Putamen (tissue), 1 donor: Measurements from ENCODE around the gene PTPRM.

Experiments used
- DNase-seq: peaks from one replicate; pipeline ENCODE4 v3.0.0-alpha.2; 2016; ENCODE audit warnings: low spot score

The PTPRM gene

DNA sequence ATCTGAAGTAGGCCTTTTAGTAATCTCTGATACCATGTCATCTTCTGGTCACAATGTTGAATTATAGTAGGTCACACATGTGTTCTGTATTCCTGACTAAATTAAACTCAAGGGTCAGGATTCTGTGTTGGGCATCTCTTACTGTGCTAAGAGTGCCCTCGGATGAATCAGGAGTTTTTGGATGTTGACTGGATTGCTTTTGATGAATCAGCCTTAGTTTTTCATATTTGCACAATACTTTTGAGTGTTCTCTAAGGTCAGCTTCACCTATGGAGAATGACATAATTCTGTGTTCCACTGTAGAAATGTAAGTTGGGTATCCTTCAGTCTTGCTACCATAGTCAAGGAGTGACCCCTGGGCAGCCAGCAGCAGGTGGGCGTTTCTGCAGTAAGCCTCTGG, 190.1 kb downstream of the PTPRM start:
- DNase-seq, result no peak

DNA sequence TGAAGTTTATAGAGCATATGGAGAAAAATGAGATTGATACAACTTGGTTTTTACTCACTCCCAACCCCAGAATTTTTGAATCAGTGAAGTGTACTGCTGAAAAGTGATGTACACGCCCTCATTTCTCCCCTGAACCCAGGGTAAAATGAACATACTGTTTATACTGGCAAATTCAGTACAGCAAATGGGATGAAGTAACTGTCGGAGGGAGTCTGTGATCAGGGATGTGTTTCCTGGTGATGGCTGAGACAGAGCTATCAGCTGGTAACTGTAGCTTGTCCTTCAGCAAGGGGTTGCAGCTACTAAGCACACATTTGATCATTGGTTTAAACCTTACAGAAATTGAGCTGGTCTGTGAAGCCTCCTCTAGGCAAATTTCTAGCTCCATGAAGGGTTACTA, 191.6 kb downstream of the PTPRM start:
- DNase-seq, result no peak

DNA sequence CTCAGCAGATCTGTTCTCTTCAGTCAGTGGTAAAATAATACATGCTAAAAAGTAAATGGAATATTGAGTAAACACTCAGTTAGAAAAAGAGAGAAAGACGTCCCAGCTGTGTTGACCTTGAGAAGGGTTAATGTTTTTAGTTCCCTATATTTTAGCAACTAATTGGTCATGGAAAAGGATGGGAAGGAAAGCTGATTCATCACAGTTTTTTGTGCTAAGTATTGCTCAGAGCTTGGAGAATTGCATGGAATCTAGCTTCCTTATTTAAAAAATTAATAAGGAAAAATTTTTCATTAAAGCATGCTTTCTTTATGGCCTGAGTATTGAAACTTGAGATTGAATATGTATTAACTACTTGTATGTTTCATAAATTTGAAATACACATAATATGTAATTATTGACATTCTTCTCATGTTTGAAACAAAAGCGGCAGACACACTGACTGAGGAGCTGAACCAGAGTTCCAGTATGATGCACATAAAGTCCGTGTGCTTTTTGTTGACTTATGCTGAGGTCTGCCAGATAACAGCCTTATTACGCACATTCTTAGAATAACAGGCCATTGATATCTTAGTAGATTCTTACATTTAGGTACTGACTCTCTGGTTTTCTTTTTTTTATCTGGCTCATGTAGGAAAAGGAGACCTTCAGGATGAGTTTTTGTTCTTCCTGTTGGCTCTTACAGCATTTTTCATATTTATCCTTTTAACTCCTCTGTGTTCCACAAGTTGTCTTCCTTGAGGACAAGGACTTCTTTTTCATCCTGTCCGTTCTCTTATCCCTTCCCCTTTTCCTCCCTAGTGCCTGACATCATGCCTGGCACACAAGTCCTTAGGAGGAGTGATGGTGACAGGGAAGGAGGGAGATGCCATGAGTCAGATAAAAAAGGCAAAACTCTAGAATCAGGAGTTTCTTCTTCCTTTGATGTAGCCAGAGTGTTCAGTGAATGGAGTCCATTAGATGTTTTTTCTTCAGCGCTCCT, 194.1 kb downstream of the PTPRM start:
- no peak for DNase-seq

DNA sequence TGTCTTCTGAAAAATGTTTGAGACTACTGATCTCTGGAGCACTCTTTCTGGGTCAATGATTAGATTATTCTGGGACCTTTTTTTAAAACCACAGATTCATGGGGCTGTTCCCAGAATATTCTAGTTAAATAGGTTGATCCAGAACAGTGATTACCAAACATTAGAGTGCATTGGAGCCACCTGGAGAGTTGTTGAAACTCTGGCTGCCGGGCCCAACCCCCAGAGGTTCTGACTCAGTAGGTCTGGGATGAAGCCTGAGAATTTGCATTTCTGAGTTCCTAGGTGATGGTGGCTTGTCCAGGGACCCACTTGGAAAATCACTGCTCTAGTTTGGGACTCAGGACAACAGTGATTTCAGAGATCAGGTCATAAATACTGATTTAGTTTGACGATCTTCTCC, 197.3 kb downstream of the PTPRM start:
- DNase-seq, result no peak

DNA sequence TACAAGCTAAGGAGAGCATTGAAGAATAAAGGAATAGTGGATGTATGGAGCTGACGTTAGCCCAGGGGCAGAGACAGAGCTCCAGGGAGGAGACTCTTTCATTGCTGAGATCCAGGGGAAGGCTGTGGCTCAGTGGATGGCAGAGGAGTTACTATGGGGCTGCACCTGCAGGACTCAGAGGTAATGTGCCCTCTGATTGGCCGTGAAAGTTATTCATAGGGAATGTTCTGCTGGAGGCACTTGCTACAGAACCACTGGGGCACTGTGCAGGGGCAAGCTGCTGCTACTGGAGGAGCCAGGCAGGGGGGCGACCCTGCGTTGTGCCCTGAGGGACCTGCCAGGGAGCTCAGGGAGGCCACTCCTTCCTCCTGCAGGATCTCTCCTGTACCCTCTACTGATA, 199.2 kb downstream of the PTPRM start:
- DNase-seq, result no peak

DNA sequence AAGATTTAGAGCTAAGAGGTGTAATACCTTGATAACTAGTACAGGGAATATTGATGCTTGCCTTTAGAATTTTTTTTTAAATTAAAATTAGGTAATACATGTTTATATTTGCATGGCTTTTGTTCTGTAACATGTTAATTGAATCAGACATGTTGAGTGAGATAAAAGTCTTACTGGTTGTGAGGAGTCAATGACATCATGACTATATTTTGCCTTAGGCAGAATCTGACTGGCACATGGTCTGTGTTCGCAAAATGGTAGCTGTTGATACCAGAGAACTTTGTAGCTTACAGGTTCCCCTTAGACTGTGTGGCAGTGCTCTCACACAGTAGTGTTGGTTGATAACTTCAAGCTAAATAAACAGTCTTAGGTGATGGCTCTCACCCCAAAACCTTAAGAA, 199.7 kb downstream of the PTPRM start:
- no peak for DNase-seq

DNA sequence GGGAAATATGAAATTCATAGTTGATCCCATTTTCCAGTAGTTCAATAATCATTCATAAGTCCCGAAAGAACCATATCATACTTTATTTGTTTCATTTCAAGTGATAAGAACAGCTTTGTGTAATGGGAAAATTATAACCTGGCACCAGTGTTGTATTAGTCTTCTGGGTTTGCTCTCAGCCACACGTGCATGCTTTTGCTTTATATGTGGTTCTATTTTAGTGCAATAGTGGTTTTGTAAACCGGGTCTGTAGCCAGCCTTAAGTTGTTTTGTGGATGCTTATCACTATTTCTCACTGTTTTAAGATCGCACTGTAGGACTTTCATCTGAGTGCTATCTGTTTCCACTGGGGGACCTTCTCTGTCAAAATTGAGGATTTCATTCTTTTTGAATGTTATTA, 203.8 kb downstream of the PTPRM start:
- DNase-seq, result no peak

DNA sequence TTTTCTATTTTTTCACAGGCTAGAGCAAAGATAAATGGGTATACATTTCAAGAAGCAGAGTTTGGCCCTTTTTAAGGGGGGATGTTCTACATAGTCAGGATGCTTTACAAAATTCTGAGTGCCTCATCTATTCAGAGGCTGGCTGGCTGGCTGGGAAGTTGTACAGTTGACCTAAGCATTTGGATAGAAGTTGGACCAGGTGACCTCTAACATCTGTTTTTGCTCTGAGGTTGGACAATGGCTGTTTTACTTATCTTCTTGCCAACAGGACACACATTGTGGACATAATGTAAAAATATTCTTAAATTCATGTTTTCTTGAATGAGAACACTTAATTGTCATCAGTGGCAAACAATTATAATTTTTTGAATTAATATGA, 205.4 kb downstream of the PTPRM start:
- DNase-seq, result no peak

DNA sequence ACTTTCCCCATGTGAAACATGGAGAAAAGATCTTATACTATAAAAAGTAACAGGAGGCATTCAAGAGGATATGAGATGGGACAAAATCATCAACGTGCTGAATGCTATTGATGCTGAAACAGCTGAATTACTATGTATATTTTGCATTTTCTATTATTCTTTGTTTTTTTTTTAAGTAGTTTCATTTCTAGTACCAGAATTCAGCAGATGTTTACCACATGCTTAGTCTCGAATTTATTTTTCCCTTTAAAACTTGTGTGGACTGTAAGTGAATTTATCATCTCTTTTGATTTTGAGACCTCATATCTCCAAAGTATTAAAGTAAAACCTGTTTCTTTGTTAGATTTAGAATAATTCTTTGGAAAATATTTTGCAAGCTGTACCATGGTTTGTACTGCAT, 205.8 kb downstream of the PTPRM start:
- DNase-seq, result no peak

DNA sequence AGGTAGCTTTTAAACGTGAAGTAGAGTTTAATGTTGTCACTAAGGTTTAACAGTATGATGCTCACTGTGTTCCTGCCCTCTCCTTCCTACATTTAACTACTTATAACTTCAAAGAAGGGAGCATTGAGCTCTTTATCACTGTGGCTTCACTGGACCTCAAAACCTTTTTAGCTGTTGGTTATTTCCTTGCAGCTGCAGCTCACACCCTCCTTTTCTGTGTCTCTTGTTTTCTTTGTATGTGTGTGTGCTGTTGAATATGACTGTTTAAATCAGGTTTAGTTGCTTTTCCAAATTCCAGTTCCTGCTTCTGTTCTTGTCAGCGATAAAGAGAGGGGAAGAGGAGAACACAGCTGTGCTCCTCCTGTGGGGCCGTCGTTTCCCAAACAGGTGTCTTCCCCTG, 208.0 kb downstream of the PTPRM start:
- DNase-seq, result no peak

DNA sequence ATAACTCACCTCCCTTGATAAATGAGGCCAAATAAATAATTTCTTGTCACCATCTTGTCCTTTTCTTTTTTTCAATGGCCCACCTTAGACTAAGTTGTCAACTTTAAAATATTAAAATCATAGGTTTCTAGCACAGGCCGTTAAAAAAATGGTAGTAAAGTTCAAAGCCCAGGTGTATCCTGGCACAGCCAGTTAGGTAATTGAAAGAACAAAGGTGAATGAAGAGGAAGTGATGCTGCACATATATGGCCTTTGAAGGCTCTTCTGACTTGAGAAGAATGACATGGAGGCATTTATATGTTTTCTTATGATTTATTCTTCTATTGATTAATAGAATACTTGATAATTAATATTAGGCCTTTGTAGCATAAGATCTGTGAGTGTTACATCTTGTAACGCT, 208.7 kb downstream of the PTPRM start:
- no peak for DNase-seq

DNA sequence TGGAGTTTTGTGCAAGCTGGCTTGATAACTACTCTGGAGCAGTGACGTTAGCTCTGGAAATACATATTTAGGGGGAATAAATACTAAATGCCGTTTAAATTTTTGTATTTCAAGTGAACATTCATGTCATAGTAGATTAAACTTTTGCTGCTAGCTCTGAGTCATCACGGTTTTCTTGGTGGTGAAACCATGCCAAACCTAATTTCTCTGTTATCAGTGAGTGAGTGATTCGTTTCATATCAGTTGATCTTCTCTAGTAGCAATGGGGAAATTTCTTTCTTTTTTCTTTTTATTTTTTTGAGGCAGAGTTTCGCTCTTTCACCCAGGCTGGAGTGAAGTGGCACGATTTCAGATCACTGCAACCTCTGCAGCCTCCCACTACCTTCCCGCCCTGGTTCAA, 211.1 kb downstream of the PTPRM start:
- DNase-seq, result peak; percentile 32

DNA sequence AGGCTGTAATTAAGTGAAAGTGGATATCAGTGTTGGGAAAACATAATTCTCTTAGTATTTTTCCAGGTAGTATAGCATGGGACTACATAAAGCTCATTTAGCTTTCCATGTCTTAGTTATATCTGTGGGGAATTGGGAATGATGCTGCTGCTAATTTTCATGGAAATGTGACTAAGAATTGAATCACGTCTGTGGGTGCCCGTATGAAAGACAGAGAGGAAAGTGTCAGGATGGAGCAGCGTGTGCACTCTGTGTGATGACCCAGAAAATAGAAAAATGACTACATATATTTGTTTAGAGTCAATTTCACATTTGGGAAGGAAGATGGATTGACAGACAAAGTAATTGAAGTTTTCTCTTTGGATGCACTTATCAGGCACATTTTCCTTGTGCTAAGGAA, 212.1 kb downstream of the PTPRM start:
- DNase-seq, result peak; percentile 21

DNA sequence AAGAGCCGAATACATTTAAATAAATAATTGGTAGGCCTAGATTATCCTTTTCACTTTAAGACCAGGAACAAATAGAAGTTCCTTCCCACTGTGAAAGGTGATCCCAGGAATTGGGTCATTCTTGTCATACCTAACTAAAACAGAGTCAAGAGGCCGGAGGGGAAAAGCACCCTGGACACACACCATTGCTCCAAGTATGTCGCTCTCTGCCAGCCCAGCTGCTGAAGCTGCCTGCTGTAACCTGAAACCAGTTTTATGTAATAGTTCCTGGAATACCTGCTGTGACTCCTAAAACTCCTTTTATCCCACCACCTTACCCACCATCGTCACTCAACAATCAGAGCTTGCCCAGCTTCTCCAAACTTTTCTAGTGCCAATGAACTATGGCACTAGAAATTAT, 217.1 kb downstream of the PTPRM start:
- no peak for DNase-seq

DNA sequence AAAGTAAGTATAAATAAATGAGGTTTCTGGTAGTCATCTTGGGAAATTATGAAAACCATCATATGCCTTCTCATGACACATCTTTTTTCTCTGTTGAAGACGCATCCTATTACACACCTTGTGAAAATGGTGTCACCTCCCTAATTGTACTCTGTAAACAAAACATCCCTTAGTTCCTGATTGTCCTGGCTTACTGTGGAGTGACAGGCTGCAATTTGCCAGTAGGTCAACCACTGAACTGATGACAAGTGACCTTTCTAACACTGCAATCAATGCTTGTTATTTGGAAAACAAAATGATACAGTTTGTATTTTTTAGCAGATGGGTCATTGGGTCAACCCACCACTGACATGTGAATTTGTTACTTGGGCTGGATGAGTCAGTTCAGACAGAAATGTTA, 219.5 kb downstream of the PTPRM start:
- DNase-seq, result no peak

DNA sequence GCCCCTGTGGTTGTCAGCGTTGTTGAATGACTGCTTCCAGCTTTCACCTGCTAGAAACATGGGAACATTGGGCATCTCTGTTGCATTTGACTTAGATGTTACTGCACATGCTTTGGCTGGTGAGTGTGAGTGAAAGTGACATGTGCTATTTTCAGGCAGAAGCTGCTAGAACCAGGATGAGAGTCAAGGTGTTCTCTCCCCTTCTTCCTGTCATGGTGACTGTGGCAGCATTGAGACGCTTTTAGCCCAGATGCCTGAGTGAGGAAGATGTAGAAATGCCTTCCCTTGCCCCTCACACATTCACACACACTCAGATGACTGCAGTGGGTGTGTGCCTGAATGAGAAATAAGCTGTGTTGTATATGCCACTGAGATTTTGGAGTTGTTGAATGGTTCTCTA, 220.2 kb downstream of the PTPRM start:
- no peak for DNase-seq

DNA sequence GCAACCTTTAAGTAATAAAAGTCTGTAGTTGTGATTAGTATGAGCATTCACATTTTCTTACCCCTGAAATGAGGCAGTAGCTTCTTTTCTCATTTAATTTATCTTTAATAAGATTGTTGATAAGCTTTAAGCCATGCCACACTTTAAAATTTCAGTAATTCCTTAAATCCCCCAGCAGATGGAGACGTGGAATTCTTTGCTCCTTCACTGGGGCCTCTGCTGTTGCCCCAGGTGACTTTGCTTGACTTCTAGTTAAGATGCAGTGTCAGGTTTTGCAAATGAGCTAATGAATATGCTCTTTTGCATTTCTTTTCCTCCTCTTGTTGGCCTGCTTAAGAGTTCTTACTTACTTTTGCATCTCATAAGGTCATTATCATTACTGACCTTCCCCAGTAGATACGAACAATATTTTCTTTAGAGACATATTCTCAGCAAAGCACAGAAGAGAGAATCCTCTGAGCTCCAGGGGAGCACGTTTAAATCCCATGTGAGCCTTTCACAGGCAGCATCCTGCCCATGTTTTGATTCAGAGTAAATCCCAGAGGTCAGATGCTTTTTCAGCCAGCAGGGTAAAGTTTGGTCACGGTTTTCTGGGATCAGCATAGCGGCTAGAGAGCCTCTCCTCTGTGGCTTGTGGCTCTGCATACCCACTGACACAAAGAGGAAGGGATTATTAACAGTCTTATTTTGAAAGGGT, 222.9 kb downstream of the PTPRM start:
- no peak for DNase-seq

DNA sequence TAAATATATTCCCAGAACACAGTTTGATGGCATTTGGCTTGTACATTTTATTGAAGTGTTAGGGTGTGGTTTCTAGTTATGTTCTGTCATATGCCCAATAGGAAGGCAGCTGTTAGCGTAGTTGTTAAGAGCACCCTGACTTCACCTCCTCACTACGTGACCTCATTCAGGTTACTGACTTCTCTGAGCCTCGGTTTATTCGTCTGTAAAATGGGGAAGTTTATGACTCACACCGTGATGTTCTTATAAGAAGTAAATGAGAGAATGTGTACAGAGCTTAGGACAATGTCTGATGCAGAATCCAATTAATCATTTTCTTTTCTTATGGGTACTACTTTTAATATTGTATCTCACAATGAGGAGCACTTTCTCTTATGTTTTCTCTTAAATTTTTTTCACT, 226.0 kb downstream of the PTPRM start:
- no peak for DNase-seq

DNA sequence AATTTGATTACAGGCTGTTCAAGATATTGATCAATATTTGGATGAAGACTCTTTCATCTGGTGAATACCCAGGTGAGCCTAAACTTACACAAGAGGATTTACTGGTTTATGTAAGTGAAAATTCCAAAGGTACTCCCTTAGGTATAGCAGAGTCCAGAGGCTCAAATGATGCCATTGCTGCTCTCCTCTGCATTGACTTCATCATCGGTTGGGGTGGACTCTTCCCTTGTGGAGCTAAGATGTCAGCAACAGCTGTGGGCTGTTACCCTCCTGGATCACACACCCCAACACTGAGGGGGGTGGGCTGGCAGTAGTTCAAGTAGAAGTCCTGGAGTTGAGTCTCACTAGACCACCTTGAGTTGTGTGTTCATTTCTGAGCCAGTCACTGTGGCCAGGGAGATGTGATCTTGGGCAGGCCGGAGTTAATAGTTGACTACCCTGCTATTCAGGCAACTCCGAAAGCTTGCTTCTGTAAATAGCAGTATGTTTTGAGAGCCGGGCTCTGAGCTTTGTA, 236.9 kb downstream of the PTPRM start:
- DNase-seq, result no peak

DNA sequence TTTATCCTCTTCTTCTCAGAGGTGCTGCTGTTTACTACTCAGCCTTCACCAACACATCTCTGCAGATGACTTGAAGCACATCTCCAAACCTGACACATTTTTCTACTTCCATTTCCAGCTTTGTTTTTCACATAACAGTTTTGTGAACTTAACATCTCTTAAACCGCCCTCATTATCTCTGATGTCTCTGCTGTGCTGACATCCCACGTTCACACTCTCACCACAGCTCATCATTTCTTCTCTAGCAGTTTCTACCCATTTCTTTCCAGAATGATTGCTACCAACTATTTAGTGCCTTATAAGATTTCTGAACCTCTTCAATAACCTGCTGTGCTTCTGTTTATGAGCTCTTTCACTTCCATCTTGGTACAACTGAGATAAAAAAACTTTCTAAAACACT, 238.0 kb downstream of the PTPRM start:
- DNase-seq, result no peak

DNA sequence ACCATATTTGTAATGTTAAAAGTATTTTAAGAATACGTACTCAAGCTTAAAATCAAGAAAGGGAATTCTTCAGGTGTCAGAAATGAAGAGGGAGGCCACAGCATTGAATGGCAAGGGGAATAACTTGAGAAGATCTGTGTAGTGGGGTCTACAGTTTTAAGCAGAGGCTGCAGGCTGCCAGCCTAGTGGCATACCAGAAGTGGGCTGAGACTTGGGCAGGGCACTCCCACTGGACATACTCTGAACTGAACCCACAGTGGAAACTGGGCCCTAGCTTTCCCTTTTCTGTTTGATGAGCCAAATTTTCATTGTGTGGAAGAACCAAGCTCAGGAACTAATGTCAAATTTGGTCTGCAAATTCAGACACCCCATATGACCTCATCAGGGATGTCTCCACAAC, 238.8 kb downstream of the PTPRM start:
- DNase-seq, result no peak

DNA sequence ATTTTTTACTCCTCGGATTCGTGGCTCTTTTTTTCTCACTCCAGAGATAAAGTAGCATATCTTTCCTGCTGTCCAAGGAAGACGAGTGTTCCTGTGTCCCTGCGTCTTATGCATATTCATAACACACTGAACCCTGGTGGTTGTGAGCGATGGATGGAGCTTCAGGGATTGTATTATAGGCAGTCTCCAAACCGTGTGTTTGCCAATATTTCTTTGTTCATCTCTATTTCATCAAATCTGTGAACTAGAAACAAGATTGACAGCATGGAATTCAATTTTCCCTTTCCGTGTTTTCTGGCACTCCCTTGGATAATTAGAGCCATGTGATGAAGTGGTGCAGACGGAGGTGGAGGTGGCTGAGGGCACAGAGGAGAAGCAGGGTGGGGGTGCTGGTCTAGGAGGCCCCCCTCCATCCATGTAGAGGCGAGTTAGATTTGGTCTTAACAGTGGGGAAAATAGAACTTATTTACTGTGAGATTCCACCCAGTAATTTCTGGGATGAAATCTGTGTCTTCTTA, 240.9 kb downstream of the PTPRM start:
- DNase-seq, result no peak

DNA sequence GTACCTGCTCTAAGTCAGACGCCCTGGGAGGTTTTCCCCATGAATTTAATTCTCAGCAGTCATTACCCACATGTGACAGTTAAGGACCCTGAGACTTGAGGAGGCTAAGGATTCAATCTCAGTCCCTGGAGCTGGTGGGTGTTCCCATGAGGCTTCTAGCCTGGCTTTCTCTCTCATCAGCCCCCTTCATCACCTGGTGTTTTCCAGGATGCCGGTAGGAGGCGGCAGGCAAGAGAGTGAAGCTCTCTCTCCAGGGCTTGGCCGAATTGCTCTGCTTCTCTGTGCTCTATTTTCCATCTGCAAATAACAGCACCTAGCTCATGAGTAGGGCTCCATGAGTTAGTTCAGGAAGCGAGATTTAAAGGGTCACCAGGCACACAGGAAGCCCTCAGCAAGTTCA, 241.9 kb downstream of the PTPRM start:
- no peak for DNase-seq
